LNCAP (cell line): Measurements from ENCODE around the gene USP15.

Experiments used
- TF ChIP-seq, protein P1 (sequence below): fragments of 450-650 bp; IDR thresholded peaks from 2 replicates; pipeline ENCODE4 v1.5.1; 2017; ENCODE audit warnings: mild to moderate bottlenecking

USP15 gene

GRCh38 chr12:62248873-62249272, 11.3 kb upstream of the USP15 start:
- TF ChIP-seq, protein P1, sequence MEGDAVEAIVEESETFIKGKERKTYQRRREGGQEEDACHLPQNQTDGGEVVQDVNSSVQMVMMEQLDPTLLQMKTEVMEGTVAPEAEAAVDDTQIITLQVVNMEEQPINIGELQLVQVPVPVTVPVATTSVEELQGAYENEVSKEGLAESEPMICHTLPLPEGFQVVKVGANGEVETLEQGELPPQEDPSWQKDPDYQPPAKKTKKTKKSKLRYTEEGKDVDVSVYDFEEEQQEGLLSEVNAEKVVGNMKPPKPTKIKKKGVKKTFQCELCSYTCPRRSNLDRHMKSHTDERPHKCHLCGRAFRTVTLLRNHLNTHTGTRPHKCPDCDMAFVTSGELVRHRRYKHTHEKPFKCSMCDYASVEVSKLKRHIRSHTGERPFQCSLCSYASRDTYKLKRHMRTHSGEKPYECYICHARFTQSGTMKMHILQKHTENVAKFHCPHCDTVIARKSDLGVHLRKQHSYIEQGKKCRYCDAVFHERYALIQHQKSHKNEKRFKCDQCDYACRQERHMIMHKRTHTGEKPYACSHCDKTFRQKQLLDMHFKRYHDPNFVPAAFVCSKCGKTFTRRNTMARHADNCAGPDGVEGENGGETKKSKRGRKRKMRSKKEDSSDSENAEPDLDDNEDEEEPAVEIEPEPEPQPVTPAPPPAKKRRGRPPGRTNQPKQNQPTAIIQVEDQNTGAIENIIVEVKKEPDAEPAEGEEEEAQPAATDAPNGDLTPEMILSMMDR, result no peak

GRCh38 chr12:62249419-62249818, 10.8 kb upstream of the USP15 start:
- TF ChIP-seq, protein P1, result no peak

GRCh38 chr12:62250671-62251608, 9.3 kb upstream of the USP15 start:
- TF ChIP-seq, protein P1, result no peak

DNA sequence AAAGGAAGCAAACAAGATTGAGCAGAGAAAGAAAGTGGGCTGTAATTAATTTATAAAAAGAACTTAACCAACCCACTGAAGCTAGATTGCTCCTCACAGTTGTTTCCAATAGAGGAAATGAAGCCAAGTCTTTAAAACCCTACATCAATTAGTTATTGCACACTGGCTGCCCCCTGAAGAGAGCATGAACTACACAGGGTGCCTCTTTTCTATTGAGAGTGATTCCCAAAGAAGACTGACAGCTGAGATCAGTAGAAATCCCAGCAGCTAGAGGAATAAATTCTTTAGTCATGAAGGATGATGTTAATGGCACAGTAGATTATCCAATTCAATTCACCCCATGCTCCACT, 8.6 kb upstream of the USP15 start:
- TF ChIP-seq, protein P1, result no peak

DNA sequence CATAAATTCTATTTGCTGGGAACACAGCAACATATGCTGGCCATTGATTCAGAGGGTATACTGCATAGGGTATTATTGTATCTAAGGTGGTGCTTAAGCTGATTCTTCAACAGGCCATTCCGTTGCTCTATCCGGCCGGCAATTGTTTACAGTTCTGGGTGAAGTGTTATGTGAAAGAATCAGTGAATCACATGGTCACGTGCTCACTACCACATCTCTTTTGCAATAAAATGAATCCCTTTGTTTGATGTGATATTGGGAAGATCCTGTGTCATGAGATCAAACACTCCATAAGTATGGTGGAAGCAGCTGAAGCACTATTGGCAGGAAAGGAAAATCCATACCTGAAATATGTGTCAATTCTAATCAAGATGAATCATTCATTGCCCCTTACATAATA, 7.6 kb upstream of the USP15 start:
- TF ChIP-seq, protein P1, result no peak

DNA sequence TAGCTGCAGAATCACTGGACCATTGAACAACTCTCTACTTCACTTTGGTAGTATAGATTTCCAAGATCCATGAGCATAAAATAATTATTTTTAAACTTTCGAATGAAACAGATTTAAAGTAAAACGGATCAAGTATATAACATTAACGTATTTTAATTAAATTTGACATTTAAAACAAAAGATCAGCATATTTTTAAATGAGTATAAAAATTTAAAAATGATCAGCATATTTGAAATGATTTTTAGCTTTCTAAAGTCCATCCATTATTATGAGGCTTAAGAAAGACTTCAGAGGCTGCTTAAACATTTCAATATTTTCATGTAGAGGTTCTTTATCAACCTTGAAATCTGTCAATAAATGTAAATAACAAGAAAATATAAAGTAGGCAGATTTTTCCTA, 5.2 kb upstream of the USP15 start:
- TF ChIP-seq, protein P1, result no peak

DNA sequence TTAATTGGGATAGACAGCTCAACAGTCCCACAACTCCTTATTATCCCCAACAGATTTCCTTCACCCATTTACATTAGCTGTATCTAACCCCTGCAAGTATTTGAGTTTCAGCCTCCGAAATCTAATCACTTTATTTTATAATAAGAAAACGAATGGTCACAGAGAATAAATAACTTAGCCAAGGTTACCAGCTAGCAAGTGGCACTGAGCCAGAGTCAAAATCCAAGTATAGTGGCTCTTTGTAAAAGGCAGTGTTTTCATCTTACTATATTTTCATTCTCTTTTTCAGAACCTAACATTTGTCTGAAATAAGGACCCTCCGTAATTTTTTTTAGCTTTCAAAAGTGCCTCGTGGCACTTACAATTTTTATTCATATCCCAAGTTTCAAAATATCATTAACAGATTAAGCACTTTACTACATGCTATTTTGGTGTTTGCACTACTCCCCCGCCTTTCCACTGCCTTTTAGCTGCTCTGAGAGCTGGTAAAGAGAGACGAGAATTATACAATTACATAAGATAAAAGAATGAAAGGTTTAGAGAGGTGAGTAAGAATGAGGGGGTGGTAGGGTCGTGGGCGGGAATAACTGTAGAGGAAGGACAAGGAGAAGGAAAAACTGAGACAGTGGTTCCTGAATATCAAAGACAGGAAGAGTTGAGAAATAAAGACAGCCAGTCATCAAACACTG, 3.7 kb upstream of the USP15 start:
- TF ChIP-seq, protein P1, result no peak
